Esophagus muscularis mucosa (tissue), 3 donors: ENCODE data around the gene MGAT5B.

Experiments
- POLR2A ChIP-seq: fragments of 450-650 bp; IDR thresholded peaks from one replicate; pipeline ENCODE4 v1.6.1; 2017; ENCODE audit warnings: antibody characterized with exemption, moderate library complexity, mild to moderate bottlenecking, low read depth
- POLR2AphosphoS5 ChIP-seq, 2 donors: sonication (generic); formaldehyde crosslinking; IDR thresholded peaks; one replicate each; pipeline ENCODE4 v1.6.1; 2017; ENCODE audit warnings: antibody characterized with exemption in 2 of 2
- TF ChIP-seq, protein P1 (sequence below), 3 experiments: fragments of 200-600 bp in 2 of 3; fragments of 450-650 bp in 1 of 3; sonication (generic) in 2 of 3; IDR thresholded peaks; one replicate each; pipeline ENCODE4 v1.5.1; 2017 to 2019; ENCODE audit warnings: antibody characterized with exemption in 3 of 3, mild to moderate bottlenecking in 2 of 3, moderate library complexity in 1 of 3

DNA sequence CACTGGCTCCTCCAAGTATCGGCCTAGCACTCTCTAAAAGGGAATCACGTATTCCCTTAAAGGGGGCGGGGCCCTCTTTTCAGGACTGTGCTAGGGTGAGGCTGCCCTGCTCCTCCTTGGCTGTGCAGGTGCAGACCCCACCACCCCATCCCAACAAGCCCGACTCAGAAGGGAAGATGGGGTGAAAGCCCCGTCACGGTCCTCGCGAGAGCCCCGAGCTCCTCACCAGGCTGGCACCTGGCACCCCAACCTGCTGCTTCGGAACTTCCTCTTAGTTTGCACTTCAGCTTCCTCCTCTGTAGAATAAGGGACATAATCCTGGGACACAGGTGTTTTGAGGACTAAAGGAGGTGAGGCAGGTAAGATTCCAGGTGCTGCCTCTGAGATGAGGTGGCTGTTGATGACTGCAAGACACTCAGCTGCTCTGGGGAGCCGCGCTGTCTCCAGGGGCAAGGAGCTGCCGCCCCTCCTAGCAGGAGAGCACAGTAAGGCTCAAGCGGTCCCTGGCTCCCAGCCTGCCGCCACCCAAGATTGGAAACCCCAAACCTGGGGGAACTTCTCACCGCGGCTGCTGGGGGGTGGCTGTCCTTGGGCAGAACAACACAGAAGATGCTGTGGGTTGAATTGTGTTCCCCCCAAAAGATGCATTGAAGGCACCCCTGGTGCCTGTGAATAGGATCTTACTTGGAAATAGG is 88.8 kb downstream of the MGAT5B start:
- TF ChIP-seq, protein P1, sequence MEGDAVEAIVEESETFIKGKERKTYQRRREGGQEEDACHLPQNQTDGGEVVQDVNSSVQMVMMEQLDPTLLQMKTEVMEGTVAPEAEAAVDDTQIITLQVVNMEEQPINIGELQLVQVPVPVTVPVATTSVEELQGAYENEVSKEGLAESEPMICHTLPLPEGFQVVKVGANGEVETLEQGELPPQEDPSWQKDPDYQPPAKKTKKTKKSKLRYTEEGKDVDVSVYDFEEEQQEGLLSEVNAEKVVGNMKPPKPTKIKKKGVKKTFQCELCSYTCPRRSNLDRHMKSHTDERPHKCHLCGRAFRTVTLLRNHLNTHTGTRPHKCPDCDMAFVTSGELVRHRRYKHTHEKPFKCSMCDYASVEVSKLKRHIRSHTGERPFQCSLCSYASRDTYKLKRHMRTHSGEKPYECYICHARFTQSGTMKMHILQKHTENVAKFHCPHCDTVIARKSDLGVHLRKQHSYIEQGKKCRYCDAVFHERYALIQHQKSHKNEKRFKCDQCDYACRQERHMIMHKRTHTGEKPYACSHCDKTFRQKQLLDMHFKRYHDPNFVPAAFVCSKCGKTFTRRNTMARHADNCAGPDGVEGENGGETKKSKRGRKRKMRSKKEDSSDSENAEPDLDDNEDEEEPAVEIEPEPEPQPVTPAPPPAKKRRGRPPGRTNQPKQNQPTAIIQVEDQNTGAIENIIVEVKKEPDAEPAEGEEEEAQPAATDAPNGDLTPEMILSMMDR (IDR thresholded peaks at IDR 0.05), result no peak
- TF ChIP-seq POLR2A (no peak), POLR2AphosphoS5 (IDR thresholded peaks at IDR 0.05) (no peak)
